Measurements from ENCODE around the gene GMEB1.

DNA sequence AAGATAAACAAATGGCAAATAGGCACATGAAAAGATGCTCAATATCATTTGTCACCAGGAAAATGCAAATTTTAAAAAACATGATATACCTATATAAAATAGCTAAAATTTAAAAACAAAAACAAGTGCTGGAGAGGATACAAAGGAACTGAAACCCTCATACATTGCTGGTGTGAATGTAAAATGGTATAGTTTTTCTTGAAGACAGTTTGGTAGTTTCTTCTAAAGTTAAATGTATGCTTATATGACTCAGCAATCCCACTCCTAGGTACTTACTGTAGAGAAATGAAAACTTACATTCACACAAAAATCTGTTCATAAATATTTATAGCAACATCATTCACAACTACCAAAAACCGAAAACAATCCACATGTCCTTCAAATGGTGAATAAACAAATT, 36.9 kb upstream of the GMEB1 start:
- no peak for TF ChIP-seq EZH2 (IDR thresholded peaks at IDR 0.05; ENCODE audit: insufficient read depth, low read length)
- TF ChIP-seq, protein P1, sequence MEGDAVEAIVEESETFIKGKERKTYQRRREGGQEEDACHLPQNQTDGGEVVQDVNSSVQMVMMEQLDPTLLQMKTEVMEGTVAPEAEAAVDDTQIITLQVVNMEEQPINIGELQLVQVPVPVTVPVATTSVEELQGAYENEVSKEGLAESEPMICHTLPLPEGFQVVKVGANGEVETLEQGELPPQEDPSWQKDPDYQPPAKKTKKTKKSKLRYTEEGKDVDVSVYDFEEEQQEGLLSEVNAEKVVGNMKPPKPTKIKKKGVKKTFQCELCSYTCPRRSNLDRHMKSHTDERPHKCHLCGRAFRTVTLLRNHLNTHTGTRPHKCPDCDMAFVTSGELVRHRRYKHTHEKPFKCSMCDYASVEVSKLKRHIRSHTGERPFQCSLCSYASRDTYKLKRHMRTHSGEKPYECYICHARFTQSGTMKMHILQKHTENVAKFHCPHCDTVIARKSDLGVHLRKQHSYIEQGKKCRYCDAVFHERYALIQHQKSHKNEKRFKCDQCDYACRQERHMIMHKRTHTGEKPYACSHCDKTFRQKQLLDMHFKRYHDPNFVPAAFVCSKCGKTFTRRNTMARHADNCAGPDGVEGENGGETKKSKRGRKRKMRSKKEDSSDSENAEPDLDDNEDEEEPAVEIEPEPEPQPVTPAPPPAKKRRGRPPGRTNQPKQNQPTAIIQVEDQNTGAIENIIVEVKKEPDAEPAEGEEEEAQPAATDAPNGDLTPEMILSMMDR (IDR thresholded peaks at IDR 0.05; ENCODE audit: insufficient read depth, low read depth, low read length), result no peak
